ENCODE measurements around the gene CEP164.

Gene CEP164

DNA sequence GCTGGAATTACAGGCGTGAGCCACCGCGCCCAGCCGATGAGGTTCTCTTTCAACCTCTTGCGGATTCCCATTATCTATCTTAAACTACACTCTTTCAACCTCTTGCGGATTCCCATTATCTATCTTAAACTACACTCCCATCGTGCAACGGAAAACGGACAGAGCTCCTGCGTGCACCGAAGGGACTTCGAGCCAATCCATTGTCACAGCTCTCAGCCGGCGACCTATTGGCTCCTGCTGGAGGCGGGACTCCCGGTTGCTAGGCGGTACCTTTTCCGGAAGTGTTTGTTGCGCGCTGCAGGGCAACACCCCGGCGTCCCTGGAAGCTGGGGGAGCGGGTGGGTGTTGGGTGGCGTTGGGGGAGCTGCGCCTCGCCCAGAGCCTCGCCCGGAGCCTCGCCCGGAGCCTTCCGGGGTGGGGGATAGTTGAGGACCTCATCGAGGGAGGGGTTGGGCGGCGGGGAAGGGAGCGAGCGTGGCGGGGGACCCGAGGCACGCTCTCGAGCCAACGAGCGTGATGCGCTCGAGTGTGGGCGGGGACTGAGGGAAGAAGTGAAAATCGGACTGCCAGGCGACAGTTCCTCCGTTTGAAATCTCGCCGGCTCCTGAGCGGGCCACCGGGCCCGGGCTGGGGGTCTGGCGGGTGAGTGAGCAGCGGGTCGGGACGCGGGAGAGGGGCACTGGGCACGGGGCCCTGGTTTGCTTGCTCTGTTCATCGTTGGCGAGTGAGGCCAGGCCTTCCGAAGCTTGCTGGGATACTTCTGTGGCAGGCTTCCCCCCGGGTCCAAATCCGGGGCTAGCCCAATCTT lies at the start of gene CEP164:
TSS of gene CEP164 (plus strand) at position 288 of the 808 bp plus-strand sequence. CDS start 10,733 bp downstream, outside the sequence.
- peak; percentile 92 for DNase-seq

DNA sequence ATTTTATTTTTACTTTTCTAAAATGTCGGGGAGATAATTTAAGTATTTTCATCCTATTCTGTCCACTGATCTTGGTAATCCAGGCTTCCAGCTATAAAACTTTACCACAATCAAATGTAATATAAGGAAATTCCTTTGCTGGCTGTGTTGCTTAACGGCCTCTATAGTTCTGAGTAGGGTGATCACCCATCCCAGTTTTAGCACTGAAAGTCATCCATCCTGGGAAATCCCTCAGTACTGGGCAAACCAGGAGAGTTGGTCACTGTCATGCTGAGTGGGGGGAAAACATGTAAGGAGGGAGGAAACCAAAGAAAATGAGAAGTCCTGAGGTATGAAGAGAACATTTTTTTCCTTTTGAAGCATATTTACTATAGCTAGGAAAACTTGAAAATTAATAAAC lies 49.3 kb upstream of the CEP164 start:
- DNase-seq: no peak

DNA sequence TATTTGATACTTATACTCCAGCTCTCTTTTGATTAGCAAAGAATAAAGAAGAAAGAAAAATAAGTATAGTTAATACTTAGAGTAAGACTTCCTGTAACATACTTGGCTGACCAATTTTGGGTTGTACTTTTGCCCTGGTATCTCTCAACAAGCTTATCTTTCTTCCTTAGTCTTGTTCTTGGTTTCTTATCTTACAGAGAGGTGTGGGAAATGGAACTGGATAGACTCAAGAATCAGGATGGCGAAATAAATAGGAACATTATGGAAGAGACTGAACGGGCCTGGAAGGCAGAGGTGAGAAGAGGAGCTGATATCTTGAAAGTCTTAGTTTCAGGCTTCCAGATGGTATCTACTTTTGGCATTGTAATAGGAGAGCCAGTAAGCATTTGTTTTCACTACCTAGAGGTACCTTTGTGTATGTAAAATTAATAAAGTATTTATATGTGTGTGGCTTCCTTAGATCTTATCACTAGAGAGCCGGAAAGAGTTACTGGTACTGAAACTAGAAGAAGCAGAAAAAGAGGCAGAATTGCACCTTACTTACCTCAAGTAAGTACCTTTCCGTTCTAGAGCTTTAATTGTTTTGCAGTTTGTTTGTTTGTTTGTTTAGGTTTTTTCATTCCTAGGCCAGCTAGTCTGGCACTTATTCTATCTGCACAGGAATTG lies 47.8 kb upstream of the CEP164 start:
- DNase-seq: no peak

DNA sequence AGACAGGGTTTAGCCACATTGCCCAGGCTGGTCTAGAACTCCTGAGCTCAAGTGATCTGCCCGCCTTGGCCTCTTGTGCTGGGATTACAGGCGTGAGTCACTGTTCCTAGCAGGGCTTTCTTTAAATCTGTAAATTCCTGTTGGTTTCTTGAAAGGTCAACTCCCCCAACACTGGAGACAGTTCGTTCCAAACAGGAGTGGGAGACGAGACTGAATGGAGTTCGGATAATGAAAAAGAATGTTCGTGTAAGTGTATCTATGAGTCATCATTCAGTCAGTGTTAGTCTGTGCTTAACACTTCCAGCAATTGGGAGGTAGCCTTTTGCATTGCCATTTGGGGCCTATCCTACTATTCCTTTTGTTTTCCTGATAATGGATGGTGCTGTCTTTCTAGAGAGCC lies 46.5 kb upstream of the CEP164 start:
- no peak for DNase-seq

DNA sequence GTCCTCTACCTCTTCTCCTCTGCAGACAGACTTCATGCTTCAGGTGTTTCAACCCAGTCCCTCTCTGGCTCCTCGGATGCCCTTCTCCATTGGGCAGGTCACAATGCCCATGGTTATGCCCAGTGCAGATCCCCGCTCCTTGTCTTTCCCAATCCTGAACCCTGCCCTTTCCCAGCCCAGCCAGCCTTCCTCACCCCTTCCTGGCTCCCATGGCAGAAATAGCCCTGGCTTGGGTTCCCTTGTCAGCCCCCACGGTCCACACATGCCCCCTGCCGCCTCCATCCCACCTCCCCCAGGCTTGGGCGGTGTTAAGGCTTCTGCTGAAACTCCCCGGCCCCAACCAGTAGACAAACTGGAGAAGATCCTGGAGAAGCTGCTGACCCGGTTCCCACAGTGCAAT lies 45.8 kb upstream of the CEP164 start:
- no peak for DNase-seq

DNA sequence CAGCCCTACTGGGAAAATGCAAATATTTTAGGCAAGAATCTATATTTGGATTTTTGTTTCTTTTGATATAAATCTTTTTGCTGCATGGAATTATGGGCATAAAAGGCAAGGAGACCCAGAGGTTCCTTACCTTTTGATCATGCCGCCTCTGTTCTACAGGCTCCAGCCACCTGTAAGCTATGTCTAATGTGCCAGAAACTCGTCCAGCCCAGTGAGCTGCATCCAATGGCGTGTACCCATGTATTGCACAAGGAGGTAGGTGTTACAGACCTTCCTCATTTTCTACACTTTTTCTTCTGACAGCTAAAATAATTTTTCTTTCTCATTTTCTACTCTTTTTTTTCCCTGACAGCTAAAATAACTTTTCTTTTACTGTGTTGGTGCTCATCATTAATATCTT lies 44.7 kb upstream of the CEP164 start:
- no peak for DNase-seq

DNA sequence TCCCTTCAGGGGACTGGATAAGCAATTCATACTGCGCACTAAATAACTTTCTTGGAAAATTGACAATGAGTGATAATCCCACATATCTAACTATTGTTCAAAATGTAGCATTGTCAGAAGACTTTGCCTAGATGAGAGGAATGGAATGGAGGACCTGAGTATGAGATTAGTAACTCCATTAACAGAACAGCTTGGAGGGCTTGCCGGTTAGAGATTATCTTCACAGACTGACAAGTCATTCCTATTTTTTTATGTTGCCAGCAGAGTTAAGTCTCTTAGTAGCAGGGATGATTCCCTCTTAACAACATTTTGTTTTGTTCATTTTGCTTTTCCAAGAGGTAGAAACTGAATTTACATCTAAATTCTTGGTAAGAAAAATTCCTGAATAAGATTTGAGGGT lies 43.6 kb upstream of the CEP164 start:
- no peak for DNase-seq

DNA sequence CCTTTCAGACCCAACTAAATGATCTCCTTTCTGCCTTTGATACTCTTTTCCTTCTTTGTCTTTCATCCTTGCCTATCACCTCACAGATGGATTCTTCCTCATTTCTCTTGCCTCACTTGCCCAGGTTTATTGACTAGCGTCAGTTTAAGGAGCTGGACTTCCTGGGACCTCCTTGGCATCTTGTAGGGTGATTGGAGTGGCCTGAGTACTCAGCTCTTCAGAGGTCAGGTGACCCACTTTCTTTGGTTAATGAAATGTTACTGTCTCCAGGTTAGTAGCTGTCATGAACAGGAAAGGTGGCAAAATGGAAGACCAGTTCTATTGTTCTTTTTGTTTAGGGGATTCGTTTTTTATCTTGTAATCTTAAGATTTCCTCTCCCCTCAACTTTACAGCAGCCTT lies 41.1 kb upstream of the CEP164 start:
- no peak for DNase-seq

DNA sequence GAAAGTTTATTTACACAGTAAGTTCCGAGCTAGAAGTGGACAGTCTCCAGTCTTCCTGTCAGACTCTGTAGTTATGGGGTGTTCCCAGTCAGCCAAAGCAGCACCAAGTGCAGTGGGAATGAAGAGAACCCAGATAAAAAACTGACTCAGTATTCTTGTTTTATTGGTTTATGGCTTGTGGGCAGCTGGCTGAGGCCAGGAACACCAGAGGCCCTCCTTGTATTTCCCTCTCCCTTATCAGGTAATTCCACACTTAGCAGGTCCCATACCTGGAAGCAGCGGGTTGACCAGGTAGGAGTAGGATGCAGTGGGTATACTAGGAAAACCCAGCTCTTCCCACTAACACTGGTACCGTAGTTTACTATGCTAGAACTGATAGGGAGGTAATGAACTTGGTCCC lies 40.0 kb upstream of the CEP164 start:
- no peak for DNase-seq

DNA sequence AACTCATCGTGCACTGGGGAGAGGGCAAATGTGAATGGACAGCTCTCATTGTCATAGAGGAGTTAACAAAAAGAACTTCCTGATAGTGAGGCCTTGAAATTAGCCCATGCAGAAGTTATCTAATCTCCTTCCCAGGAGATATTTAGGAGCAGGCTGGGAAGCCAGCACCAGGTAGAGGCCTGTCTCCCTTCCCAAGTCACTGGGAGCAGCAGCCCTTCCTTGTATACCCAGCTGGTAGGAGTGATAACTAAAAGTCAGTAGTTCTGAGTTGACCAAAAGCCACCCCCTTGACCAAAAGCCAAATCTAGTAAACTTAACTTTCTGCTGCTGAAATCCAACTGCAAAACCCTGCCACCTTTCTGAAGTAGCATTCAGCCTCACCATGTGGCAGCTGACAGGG lies 37.9 kb upstream of the CEP164 start:
- no peak for DNase-seq

DNA sequence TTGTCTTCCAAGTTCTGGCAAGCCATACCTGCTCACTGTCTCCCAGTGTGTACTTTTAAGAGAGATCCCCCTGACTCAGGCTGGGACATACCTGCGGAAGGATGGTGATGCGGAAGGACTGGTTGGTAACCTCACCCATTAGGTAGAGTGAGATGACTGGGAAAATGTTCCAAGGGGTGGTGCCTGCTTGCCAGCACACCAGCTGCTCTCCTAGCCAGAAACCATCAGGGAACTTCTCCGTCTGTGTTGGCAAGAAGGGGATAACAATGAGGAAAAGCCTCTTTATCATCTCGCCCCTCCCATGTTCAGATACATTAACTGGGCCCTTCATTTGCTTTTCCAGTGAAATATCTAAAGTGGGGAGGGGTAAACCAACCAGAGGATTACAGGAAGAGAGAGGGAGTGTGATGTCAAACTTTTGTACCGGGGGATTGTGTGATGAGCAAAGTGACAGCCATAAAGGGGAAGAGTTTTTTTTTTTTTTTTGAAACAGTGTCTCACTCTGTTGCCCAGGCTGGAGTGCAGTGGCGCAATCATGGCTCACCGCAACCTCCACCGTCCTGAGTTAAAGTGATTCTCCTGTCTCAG lies 36.8 kb upstream of the CEP164 start, which contains the start of gene BACE1-AS:
TSS of gene BACE1-AS (plus strand) at position 538 of the 588 bp plus-strand sequence.
- DNase-seq: no peak

DNA sequence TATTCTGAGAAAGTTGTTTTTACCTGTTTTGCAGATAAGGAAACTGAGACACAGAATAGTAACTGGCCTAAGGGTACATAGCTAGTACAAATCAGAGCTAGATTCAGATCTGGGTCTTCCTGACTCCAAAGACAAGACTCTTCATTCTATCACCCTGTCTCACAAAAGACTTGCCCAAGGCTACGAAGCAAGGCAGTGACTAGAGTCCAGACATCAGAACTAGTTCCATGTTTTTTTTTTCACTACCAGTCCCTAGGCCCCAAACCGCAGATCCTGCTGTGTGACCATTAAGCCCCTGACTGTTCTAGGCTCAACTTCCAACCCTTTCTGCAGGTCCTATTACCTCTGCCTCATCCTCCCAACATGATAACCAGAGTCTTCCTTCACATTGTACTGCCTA lies 35.0 kb upstream of the CEP164 start:
- DNase-seq: no peak

DNA sequence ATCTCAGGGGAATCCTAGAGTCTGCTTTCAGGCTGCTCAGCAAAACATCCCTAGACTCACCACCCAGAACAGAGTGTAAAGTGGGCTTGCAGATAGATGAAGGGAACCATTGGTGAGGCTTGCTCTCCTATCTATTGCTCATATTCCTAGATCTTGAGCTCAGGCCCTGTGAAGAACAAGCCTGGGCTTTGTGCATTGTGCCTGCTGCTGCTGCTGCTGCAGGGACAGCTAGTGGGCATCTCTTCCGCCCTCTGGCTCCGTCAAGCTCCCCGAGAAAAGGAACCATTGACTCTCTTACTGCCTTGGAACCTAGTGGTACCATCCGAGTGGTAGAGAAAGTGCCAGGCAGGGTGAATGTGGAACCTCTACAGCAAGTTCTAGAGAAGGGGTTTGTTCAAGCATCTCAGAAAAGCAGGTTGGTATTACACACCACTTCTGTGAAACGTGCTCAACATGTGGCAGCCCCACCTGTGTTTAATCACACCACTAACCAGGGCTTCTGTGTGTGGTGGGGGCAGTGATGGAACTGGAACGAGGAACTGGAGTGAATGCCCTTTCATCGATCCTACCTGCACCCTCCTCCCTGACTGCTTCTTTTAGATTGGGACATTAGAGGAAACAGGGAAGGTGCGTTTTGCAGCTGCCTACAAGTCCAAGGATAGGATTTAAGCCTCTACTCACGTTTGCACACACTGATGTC lies 32.1 kb upstream of the CEP164 start:
- no peak for DNase-seq

DNA sequence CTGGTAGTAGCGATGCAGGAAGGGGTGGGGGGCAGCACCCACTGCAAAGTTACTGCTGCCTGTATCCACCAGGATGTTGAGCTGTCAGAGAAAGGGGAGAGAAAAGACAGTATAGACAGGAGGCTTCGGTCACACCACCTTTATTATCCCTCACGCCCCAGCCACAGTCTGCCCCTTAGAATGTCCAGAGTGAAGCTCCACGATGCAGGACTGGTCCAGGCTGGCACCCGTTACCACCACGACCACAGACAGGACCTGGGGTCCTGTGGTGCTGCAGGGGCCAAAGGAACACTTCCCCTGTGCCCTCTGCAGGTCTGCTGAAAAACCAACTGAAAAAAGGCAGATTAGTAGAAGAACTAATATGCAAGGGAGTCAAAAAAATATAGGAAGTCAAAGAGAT lies 30.8 kb upstream of the CEP164 start:
- no peak for DNase-seq

DNA sequence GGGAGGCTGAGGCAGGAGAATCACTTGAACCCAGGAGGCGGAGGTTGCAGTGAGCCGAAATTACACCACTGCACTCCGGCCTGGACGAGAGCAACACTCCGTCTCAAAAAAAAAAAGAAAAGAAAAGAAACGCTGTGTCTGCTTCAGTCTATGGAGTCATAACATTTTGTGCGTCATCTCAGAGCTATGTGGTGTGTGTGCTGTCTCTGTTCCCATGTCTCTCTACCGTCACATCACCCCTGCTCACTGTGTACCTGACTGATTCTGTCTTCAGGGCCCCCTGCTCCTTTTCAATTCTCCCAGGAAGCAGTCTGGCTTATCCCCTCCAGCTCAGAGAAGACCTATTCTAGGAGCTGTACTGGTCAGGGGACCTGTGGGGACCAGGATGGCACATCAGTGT lies 29.5 kb upstream of the CEP164 start:
- no peak for DNase-seq

DNA sequence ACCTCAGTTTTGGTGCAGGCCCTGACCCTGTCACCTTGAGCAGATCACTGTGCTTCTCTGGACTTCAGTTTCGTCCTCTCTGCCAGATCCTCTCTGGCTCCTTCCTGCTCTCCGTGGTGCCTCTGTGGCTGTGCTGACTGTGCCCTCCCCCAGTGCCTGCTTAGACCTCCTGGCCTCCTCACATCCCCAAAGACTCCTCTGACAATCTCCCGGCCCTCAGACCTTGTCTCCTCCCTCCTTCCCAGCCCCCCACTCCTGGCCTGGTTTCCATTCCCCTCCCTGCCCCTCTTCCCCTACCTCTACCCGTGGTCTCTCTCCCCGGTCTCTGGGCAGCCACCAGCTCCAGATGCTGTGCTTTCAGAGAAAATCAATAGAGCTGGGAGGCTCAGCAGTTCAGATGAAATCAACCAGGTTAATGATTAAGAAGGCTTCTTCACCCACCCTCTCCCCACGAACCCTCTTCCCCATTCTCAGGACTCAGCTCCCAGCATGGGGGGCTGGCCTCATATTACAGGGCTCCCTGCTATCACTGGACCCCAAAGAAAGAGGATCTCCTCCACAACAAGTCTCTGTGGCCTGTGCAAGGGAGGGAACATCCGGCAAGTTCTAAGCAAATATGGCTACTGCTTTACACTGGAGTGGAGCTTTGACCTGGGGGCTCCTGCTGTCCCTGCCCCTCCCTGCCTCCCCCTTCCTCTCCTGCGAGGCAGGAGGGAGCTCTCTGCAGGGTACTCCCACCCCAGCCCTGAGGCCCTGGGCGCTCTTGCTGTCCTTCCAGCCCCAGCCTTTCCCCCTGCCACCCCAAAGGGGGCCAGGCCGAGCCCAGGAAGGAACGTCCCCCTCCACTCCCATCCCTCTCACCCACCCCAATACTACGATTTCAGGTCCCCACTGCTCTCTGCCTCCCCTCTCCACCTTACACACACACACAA lies 28.0 kb upstream of the CEP164 start:
- DNase-seq: no peak

DNA sequence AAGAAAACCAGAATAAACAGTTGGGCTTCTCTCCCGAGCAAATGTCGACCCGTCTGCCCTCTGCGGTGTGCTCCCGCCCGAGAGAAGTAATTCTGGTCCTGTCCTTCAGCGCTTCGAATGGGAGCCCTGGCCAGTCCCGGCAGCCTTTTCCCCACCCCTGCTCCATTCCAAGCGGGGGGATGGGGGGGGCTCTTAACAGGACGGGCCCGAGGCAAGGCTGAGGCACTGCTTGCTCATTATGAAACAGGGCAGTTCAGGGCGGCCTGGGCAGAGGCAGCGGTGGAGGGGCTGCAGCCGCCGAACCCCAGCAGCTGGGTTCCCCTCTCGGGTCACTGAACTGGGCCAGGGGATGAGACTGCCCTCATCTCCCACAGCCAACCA lies 27.4 kb upstream of the CEP164 start:
- no peak for DNase-seq

DNA sequence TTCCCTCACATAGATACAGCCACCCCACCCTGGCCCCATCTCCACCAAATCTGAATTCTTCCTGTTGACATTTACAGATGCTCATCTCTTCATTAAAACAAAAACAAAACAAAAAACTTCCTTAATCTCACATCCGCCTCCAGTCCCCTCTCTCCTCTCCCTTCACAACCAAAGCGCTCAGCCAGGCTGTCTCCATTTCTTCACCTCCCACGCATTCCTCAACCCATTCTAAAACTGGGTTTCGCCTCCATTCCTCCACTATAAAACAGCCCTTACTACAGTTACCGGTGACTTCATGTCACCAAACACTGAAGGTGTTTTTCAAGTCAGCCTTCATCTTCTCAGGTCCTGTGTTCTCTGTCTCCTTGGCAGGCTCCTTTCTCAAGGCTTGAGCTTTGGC lies 26.9 kb upstream of the CEP164 start:
- DNase-seq: no peak

DNA sequence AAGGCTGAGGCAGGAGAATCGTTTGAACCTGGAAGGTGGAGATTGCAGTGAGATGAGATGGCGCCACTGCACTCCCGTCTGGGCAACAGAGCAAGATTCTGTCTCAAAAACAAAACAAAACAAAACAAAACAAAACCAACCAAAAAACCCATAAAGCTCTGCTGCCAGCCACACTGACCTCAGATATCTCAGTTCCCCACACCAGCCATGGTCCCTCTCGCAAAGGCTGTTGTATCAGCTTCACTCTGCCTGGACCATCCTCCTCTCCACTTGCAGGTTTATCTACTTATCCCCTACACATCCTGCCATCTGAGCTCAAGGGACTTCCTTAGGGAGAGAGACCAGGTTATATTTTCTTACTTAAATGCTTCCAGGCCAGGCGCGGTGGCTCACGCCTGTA lies 25.4 kb upstream of the CEP164 start:
- no peak for DNase-seq

DNA sequence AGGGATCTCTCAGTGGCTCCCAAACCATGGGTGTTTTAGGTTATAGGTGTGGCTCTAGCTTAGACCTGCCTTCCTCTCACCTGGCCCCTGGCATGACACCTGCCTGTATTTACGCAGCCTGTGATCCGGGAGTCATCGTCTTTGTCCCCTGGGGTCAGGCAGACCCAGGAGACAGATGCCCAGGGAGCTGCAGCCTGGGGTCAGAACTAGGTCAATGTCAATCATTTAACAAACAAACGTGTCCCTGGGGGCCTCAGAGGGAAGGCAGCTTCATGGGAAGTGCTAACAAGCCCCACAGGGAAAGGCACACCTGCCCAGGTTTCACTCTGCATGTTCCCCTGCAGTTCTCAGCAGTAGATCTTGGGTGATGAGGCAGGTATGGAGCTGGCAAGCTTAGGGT lies 24.6 kb upstream of the CEP164 start:
- no peak for DNase-seq

DNA sequence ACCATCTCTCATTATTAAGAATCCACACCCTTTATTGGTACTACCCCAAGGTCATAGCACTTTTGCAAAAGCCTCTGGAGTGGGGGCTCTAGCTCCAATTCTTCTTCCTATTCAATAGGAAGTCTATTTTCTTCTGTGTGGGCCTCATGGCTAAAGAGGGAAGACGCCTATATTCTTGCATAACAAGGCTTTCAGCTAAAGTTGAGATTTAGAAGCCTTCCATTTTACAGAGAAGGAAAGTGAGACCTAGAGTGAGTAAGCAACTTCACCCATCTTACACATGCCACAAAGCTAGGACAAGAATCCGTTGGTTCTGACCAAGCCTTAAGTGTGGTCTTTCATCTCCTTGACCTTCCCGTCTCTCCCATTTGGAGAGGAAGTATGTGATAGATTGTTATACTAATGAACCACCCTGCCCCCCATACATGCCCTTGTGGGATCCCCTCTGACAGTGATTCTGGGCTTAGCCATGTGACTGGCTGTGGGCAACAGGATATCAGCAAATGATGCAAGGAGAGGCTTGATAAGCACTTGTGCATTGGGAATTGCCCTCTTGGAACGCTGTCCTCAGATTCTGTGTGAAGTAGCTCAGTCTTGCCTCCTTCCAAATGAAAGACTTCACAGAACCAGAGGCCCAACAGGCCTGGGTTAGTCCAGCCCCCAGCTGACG lies 23.9 kb upstream of the CEP164 start:
- DNase-seq: no peak

DNA sequence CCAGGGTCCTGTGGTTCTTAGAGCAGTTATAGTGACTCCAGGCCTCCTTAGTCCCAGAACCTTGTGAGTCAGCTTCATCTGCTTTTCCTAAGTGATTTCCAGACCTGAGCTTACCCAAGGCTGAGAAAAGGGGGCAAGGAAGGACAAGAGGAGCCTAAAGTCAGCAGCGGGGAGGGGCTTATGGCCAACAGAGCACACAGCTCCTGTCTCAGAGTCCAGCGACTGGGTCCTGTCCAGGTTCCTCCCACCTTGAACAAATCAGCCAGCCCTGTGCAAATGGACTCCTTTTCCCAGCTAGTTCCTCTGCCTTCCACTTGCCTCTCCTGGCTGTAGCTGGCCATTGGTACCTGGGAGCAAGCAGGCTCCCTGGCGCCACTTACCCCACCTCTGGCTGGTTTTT lies 22.5 kb upstream of the CEP164 start:
- no peak for DNase-seq
